ENCODE data around the gene PER1. TPM values are rescaled to one million over a fixed set of nuclear protein-coding genes. Genes with fewer than 3 reads are reported as not detected.

The PER1 gene
- total and polyA plus RNA-seq, 2 of the 13 experiments (the other 11 are each of a cell fraction or from before 2014, with no cell fraction given) = 2.6 to 3.6 TPM

- peak; percentile 41; the same call in 1 of the 2 replicates for TF ChIP-seq ZGPAT (CRISPR knock-in tag; IDR thresholded peaks at IDR 0.05)
- TF ChIP-seq TFDP2 (CRISPR knock-in tag; IDR thresholded peaks at IDR 0.05) = peak; percentile 91
- peak in 1 of 2 experiments; percentile 51; a peak in 1 of 4 replicates for TF ChIP-seq KLF16 (CRISPR knock-in tag; IDR thresholded peaks at IDR 0.05)
- peak; percentile 48; the same call in 1 of the 2 replicates for TF ChIP-seq RXRA (CRISPR knock-in tag; IDR thresholded peaks at IDR 0.05)
- TF ChIP-seq ZNF230 (CRISPR knock-in tag; IDR thresholded peaks at IDR 0.05) = 0 out of 2 replicates have a peak, but pooled peaks have one; percentile 22
- TF ChIP-seq PHF5A (CRISPR knock-in tag; IDR thresholded peaks at IDR 0.05; ENCODE audit: low read depth, unreplicated experiment) = no peak
- TF ChIP-seq ZNF564 (CRISPR knock-in tag; IDR thresholded peaks at IDR 0.05) = peak; percentile 45; the same call in 1 of the 2 replicates
- TF ChIP-seq XRCC5 (optimal IDR thresholded peaks at IDR 0.05; ENCODE audit: low read length) = peak; percentile 1
- no peak for TF ChIP-seq ZNF816 (CRISPR knock-in tag; IDR thresholded peaks at IDR 0.05; ENCODE audit: borderline replicate concordance)
- TF ChIP-seq ZNF142 (CRISPR knock-in tag; IDR thresholded peaks at IDR 0.05) = 0 out of 2 replicates have a peak, but pooled peaks have one; percentile 13
- TF ChIP-seq HNF1A (IDR thresholded peaks at IDR 0.05; ENCODE audit: low read depth) = no peak
- peak; percentile 31; the same call in 1 of the 2 replicates for TF ChIP-seq HNF1A (CRISPR knock-in tag; IDR thresholded peaks at IDR 0.05; ENCODE audit: borderline replicate concordance)
- TF ChIP-seq FLYWCH1 (CRISPR knock-in tag; IDR thresholded peaks at IDR 0.05) = no peak
Measured at GRCh38 chr17:8176197-8176940, 24.2 kb upstream of the PER1 start, which contains the start of gene TMEM107 (continued).

All from HepG2 (cell line).